GM12891 (cell line): ENCODE measurements around the gene CD1D.

Source experiments
- POLR2AphosphoS5 ChIP-seq: IDR thresholded peaks from 2 replicates; pipeline ENCODE4 v1.6.1; 2011; ENCODE audit warnings: low read depth, low read length, control low read depth
- SPI1 ChIP-seq: IDR thresholded peaks from 2 replicates; pipeline ENCODE4 v1.6.1; 2011; ENCODE audit warnings: low read depth, low read length, control low read depth

DNA sequence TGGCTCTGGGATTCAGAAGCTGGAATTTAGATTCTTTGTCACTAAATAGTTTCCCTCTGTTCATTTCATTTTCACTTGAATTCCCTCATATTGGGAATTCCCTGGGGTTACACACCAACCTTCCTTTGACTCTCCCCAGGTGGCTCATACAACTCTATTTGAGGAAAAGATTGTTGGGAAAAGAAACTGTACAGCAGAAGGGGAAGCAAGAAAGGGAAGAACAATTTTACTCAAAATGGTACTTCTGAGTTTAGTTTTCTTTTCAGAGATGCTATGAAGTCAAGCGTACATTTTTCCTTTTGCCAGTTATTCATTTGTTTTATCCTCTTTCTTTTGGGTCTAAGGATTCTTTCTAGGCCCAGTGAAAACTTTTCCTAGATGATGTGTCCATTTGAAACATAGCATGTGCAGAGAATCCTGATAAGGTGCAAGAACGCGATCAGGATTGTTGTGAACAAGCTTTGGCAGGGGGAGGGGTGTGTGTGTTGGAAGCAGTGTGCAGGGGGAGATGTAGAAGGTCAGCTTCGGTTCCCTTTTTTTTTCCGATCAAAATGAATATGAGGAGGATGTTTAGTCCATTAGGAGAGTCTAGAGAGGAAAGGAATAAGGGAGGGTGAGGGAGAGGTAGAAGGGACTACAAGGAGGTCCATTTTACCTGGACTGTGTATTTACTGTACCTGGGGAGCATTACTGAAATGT lies 26.8 kb upstream of the CD1D start:
- TF ChIP-seq POLR2AphosphoS5 (no peak), SPI1 (peak; percentile 87)
